Body of pancreas (tissue), 4 donors: ENCODE measurements around the gene CCNDBP1. TPM values are rescaled to one million over a fixed set of nuclear protein-coding genes. Genes with fewer than 3 reads are reported as not detected.
"Not testable (repeated sequence)": the region's sequence is repeated elsewhere in the genome, so short reads cannot be mapped to it uniquely, and the experiment has no call there.

Experiments
- ATAC-seq: fragments of 150-250 bp; one replicate; pipeline ENCODE4 v1.9.1; 2016
- DNase-seq, 4 donors: peaks; one replicate each; pipeline ENCODE4 v3.0.0-alpha.2; 2019
- H3K27ac ChIP-seq, 4 donors: fragments of 200-600 bp; sonication (generic); 1 replicate in 3 of 4; 2 replicates in 1 of 4; pipeline versions ENCODE4 v1.5.1 to v1.6.1; 2016 to 2019; ENCODE audit warnings: mild to moderate bottlenecking in 1 of 4, mixed read lengths in 1 of 4, moderate library complexity in 1 of 4
- H3K27me3 ChIP-seq, 2 donors: fragments of 200-600 bp; sonication (generic); one replicate each; pipeline ENCODE4 v1.6.0; 2016; ENCODE audit warnings: mild to moderate bottlenecking in 1 of 2
- H3K36me3 ChIP-seq, 2 donors: fragments of 200-600 bp; sonication (generic); replicated peaks in 1 of 2; 2 replicates each; pipeline ENCODE4 v1.5.1; 2016; ENCODE audit warnings: low read depth in 2 of 2; ENCODE audit not compliant: insufficient read depth in 1 of 2
- H3K4me1 ChIP-seq: fragments of 200-600 bp; sonication (generic); one replicate; pipeline ENCODE4 v1.6.0; 2016
- H3K4me3 ChIP-seq, 2 donors: fragments of 200-600 bp; sonication (generic); 1 replicate in 1 of 2; 2 replicates in 1 of 2; pipeline ENCODE4 v1.5.1; 2016 to 2019
- H3K9me3 ChIP-seq, 3 donors: fragments of 200-600 bp; sonication (generic); 1 replicate in 2 of 3; 2 replicates in 1 of 3; pipeline ENCODE4 v1.5.1; 2016
- CTCF ChIP-seq, 7 experiments: fragments of 450-650 bp in 4 of 7; fragments of 200-600 bp in 3 of 7; sonication (generic) in 3 of 7; IDR thresholded peaks; one replicate each; pipeline ENCODE4 v1.5.1; 2016 to 2019; ENCODE audit warnings: antibody characterized with exemption in 7 of 7
- POLR2A ChIP-seq, 3 donors: fragments of 450-650 bp; IDR thresholded peaks; one replicate each; pipeline ENCODE4 v1.6.1; 2016; ENCODE audit warnings: antibody characterized with exemption in 3 of 3, mild to moderate bottlenecking in 2 of 3
- WGBS, 2 donors: methylation state at CpG; one replicate each; pipeline ENCODE4 v1.1.5; 2017; 5-methylcytosine and 5-hydroxymethylcytosine counted together
- intact Hi-C: fragments of 100-400 bp; cut with DNase I; formaldehyde crosslinking; loops from one replicate; pipeline ENCODE4 v1.15.1; 2023
- total RNA-seq, 2 donors: library from RNA; depleted of rRNA; stranded (reverse); fragments of >200 nt; gene quantifications; one replicate each; pipeline ENCODE4 v1.1.0, GENCODE V29; 2016

The CCNDBP1 gene
- total RNA-seq, 2 donors from 2014 or later = 15.5 to 37.1 TPM

GRCh38 chr15:43150191-43150929 is 34.8 kb upstream of the CCNDBP1 start:
- H3K9me3 ChIP-seq = no peaks in the 10 kb centered on the region
- H3K4me3 ChIP-seq = no peak overlapping the region
- intact Hi-C loops = no loop called here
- no peak overlapping the region for H3K27ac ChIP-seq
- WGBS, 2 donors = 89 to 94% methylated on average over 5 of the region's 5 CpGs
- TF ChIP-seq POLR2A (IDR thresholded peaks at IDR 0.05) (no peak), CTCF (IDR thresholded peaks at IDR 0.05) (no peak)
- DNase-seq (no peak), ATAC-seq (no peak)
- H3K4me1 ChIP-seq = no peaks in the 10 kb centered on the region
- peaks cover 0 to 9% of the 10 kb centered on the region in 2 donors for H3K36me3 ChIP-seq
- no peaks in the 10 kb centered on the region for H3K27me3 ChIP-seq

GRCh38 chr15:43151688-43152087 is 33.5 kb upstream of the CCNDBP1 start:
- no peak overlapping the region for H3K4me3 ChIP-seq
- ATAC-seq = no peak
- H3K9me3 ChIP-seq = no peaks in the 10 kb centered on the region
- H3K4me1 ChIP-seq = no peaks in the 10 kb centered on the region
- WGBS, 2 donors = 90 to 94% methylated on average over 2 of the region's 2 CpGs
- no peak for TF ChIP-seq CTCF (IDR thresholded peaks at IDR 0.05)
- peaks cover 0 to 12% of the 10 kb centered on the region in 2 donors for H3K36me3 ChIP-seq
- intact Hi-C loops = no loop called here
- H3K27me3 ChIP-seq = no peaks in the 10 kb centered on the region
- no peak for DNase-seq
- H3K27ac ChIP-seq = no peak overlapping the region

- Histone ChIP-seq H3K36me3 (peaks cover 0 to 12% of the 10 kb centered on the region in 2 donors), H3K4me1 (no peaks in the 10 kb centered on the region), H3K4me3 (no peak overlapping the region), H3K9me3 (no peaks in the 10 kb centered on the region), H3K27me3 (no peaks in the 10 kb centered on the region), H3K27ac (no peak overlapping the region)
- intact Hi-C loops = no loop called here
- no peak for ATAC-seq
- no peak for TF ChIP-seq POLR2A (IDR thresholded peaks at IDR 0.05)
- DNase-seq = no peak
Measured at GRCh38 chr15:43153269-43153668, 31.9 kb upstream of the CCNDBP1 start.

- 93 to 95% methylated on average over 2 of the region's 2 CpGs for WGBS, 2 donors
- peaks cover 0 to 2% of the 10 kb centered on the region in 2 donors for H3K36me3 ChIP-seq
- intact Hi-C loops = no loop called here
Measured at GRCh38 chr15:43165801-43166325, 19.3 kb upstream of the CCNDBP1 start.

GRCh38 chr15:43167261-43167660 is 17.9 kb upstream of the CCNDBP1 start:
- ATAC-seq = not testable (repeated sequence)
- 96 to 97% methylated on average over 10 to 13 of the region's 28 CpGs for WGBS, 2 donors

More at GRCh38 chr15:43165801-43166325, 19.3 kb upstream of the CCNDBP1 start:
- H3K9me3 ChIP-seq = no peaks in the 10 kb centered on the region
- H3K4me1 ChIP-seq = peaks cover 10% of the 10 kb centered on the region
- ATAC-seq (no peak), DNase-seq (no peak)
- no peak overlapping the region for H3K27ac ChIP-seq
- TF ChIP-seq POLR2A (IDR thresholded peaks at IDR 0.05) (no peak), CTCF (IDR thresholded peaks at IDR 0.05) (no peak)
- H3K27me3 ChIP-seq = no peaks in the 10 kb centered on the region
- no peak overlapping the region for H3K4me3 ChIP-seq

More at GRCh38 chr15:43167261-43167660, 17.9 kb upstream of the CCNDBP1 start:
- H3K27ac ChIP-seq, H3K4me1 ChIP-seq, DNase-seq, H3K9me3 ChIP-seq, H3K27me3 ChIP-seq, H3K4me3 ChIP-seq, intact Hi-C loops, H3K36me3 ChIP-seq: not testable (repeated sequence)
